Tibial nerve (tissue), 4 donors: Measurements from ENCODE around the gene MYF6. TPM values are rescaled to one million over a fixed set of nuclear protein-coding genes. Genes with fewer than 3 reads are reported as not detected.
"Not testable (repeated sequence)": the region's sequence is repeated elsewhere in the genome, so short reads cannot be mapped to it uniquely, and the experiment has no call there.

Source experiments
- DNase-seq, 2 donors: peaks; one replicate each; pipeline ENCODE4 v3.0.0-alpha.2; 2019; ENCODE audit warnings: low spot score in 2 of 2
- H3K27ac ChIP-seq, 4 donors: fragments of 200-600 bp; sonication (generic) in 3 of 4; one replicate each; pipeline ENCODE4 v1.5.1; 2017 to 2019; ENCODE audit warnings: mild to moderate bottlenecking in 1 of 4
- H3K27me3 ChIP-seq, 2 donors: fragments of 200-600 bp; sonication (generic) in 1 of 2; one replicate each; pipeline versions ENCODE4 v1.5.1 to v1.6.0; 2017 to 2019
- H3K36me3 ChIP-seq, 3 donors: fragments of 200-600 bp; sonication (generic); one replicate each; pipeline ENCODE4 v1.5.1; 2018 to 2019
- H3K4me1 ChIP-seq, 4 donors: fragments of 200-600 bp; sonication (generic) in 3 of 4; one replicate each; pipeline ENCODE4 v1.5.1; 2017 to 2019
- H3K4me3 ChIP-seq, 4 donors: fragments of 200-600 bp; sonication (generic) in 3 of 4; one replicate each; pipeline ENCODE4 v1.5.1; 2017 to 2019; ENCODE audit warnings: mild to moderate bottlenecking in 1 of 4, moderate library complexity in 1 of 4
- H3K9me3 ChIP-seq, 4 donors: fragments of 200-600 bp; sonication (generic) in 3 of 4; one replicate each; pipeline ENCODE4 v1.5.1; 2017 to 2019
- EP300 ChIP-seq, 2 donors: sonication (generic); formaldehyde crosslinking; IDR thresholded peaks; one replicate each; pipeline ENCODE4 v1.6.1; 2017; ENCODE audit warnings: antibody characterized with exemption in 2 of 2, mild to moderate bottlenecking in 1 of 2
- POLR2A ChIP-seq, 2 donors: fragments of 450-650 bp; IDR thresholded peaks; one replicate each; pipeline ENCODE4 v1.6.1; 2017; ENCODE audit warnings: antibody characterized with exemption in 2 of 2, mild to moderate bottlenecking in 2 of 2, moderate library complexity in 2 of 2
- WGBS, 2 donors: methylation state at CpG; one replicate each; pipeline ENCODE4 v1.1.5; 2018; 5-methylcytosine and 5-hydroxymethylcytosine counted together
- total RNA-seq, 4 donors: library from RNA; depleted of rRNA; stranded (reverse); fragments of >200 nt; gene quantifications; one replicate each; pipeline ENCODE4 v1.1.0, GENCODE V29; 2016
- TF ChIP-seq, protein P1 (sequence below), 5 experiments: fragments of 200-600 bp in 3 of 5; fragments of 450-650 bp in 2 of 5; sonication (generic) in 3 of 5; IDR thresholded peaks; one replicate each; pipeline ENCODE4 v1.5.1; 2016 to 2019; ENCODE audit warnings: antibody characterized with exemption in 5 of 5, mild to moderate bottlenecking in 3 of 5, moderate library complexity in 2 of 5

Gene MYF6
- not detected for total RNA-seq

DNA sequence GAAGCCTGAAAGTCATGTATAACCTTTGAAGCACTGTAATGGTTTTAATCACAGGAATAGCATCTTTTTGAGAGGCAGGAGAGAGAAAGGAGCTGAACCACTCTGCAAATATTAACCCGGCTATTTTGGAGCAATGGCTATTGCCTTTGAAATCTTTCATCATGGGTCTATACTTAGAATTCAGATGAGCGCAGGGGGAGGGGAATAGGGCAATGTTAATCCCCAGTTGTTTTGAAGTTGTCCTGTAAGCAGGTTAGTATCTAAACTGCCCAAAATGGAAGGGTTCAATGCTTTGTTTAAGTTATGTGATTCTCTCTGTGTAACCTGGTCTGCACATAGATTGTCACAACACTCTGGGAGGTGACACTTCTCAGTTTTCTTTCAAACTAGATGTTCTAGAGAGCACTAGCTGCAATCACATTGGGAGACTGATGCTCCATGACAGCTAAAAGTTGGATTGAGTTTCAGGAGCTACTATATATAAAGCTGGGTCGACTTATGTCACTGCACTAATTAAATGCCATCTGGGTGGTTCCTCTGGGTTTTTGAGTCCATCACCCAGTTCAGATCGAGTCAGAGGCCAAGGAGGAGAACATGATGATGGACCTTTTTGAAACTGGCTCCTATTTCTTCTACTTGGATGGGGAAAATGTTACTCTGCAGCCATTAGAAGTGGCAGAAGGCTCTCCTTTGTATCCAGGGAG is at the start of gene MYF6:
Gene MYF6 (plus strand): TSS at position 509 of the 704 bp plus-strand sequence. CDS start 86 bp downstream, at position 595.
- TF ChIP-seq, protein P1, sequence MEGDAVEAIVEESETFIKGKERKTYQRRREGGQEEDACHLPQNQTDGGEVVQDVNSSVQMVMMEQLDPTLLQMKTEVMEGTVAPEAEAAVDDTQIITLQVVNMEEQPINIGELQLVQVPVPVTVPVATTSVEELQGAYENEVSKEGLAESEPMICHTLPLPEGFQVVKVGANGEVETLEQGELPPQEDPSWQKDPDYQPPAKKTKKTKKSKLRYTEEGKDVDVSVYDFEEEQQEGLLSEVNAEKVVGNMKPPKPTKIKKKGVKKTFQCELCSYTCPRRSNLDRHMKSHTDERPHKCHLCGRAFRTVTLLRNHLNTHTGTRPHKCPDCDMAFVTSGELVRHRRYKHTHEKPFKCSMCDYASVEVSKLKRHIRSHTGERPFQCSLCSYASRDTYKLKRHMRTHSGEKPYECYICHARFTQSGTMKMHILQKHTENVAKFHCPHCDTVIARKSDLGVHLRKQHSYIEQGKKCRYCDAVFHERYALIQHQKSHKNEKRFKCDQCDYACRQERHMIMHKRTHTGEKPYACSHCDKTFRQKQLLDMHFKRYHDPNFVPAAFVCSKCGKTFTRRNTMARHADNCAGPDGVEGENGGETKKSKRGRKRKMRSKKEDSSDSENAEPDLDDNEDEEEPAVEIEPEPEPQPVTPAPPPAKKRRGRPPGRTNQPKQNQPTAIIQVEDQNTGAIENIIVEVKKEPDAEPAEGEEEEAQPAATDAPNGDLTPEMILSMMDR (IDR thresholded peaks at IDR 0.05), result no peak
- no peak for TF ChIP-seq POLR2A (IDR thresholded peaks at IDR 0.05)
- TF ChIP-seq EP300 (IDR thresholded peaks at IDR 0.05), result no peak
- Histone ChIP-seq H3K4me3 (peak within 1 kb of the TSS in 2 of 4 donors; percentile 16 to 29), H3K27ac (no peak within 1 kb of the TSS), H3K9me3 (no peaks in the 10 kb centered on the region), H3K36me3 (no peaks in the 10 kb centered on the region), H3K27me3 (peaks cover 0 to 19% of the 10 kb centered on the region in 2 donors), H3K4me1 (peaks cover 0 to 23% (median 0%) of the 10 kb centered on the region in 4 donors)
- no peak for DNase-seq
- 69 to 76% methylated on average over 4 of the region's 4 CpGs for WGBS, 2 donors

DNA sequence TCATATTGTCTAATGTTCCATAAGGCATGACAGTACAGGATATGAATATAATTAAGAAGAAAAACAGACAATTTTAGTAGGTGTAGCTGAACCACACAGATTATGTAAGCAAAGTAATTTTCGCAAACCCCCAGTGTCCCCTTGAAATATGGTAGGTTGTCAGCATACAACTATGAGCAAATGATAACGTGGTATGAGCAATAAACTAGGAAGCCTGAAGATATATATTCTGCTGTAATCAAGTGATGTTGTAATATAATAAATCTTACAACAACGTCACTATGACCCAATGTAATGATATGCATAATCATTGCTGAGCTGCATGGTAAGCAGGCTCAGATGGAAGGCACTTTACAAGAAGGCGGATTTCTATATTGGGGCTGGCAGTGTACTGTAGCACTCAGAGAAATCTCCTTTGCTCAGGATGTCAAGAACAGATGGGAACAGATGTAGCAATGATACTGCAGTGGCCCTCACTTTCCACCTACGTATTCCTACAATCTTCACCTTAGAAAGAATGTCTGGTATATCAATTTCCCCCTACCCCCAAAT is 47.8 kb upstream of the MYF6 start:
- H3K4me3 ChIP-seq, result no peak overlapping the region
- no peaks in the 10 kb centered on the region for H3K36me3 ChIP-seq
- peaks cover 0 to 14% (median 4%) of the 10 kb centered on the region in 4 donors for H3K4me1 ChIP-seq
- DNase-seq, result no peak
- TF ChIP-seq, protein P1 (IDR thresholded peaks at IDR 0.05), result no peak
- TF ChIP-seq EP300 (IDR thresholded peaks at IDR 0.05) (no peak), POLR2A (IDR thresholded peaks at IDR 0.05) (no peak)
- H3K9me3 ChIP-seq, result no peaks in the 10 kb centered on the region
- H3K27me3 ChIP-seq, result no peaks in the 10 kb centered on the region
- WGBS, 2 donors, result 86 to 87% methylated on average over 5 of the region's 5 CpGs
- H3K27ac ChIP-seq, result no peak overlapping the region

DNA sequence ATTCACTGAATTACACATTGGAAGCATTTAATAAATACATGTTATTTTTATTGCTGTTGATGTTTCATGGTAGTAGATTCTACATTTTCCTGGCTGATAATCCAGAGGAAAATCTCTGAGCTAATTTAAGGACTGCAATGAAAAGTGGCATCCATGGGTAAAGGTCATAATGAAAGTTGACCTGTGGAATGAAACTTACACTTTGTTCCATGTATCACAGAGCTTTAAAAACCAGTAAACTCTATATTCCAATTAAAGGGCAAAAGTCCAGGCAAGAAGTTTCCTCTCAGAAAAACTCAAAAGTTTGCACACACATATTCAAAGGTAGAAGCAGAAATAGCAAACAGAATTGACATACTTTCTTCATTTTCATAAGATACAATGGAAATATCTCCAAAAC is 44.8 kb upstream of the MYF6 start:
- no peaks in the 10 kb centered on the region for H3K36me3 ChIP-seq
- H3K4me1 ChIP-seq, result no peaks in the 10 kb centered on the region
- H3K27me3 ChIP-seq, result no peaks in the 10 kb centered on the region
- no peak overlapping the region for H3K27ac ChIP-seq
- H3K9me3 ChIP-seq, result no peaks in the 10 kb centered on the region
- no peak for TF ChIP-seq POLR2A (IDR thresholded peaks at IDR 0.05)
- no peak for TF ChIP-seq EP300 (IDR thresholded peaks at IDR 0.05)
- H3K4me3 ChIP-seq, result no peak overlapping the region
- no peak for DNase-seq

DNA sequence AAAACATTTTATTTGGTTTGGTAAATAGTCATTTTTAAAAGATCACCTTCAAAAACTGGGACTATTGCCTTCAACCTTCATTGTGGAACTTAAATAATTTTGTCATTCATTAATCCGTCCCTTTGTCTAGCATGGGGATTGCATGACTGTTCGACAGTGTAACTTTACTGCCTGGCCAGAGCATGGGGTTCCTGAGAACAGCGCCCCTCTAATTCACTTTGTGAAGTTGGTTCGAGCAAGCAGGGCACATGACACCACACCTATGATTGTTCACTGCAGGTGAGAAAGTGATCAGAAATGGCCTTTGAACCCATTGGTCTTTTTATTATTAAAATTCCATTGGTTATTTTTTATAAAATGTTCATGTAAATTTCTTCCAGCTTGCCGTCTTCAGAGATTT is 37.2 kb upstream of the MYF6 start:
- H3K27me3 ChIP-seq, result no peaks in the 10 kb centered on the region
- 70 to 77% methylated on average over 5 of the region's 5 CpGs for WGBS, 2 donors
- no peaks in the 10 kb centered on the region for H3K9me3 ChIP-seq
- DNase-seq, result no peak
- no peak for TF ChIP-seq EP300 (IDR thresholded peaks at IDR 0.05)
- TF ChIP-seq, protein P1 (IDR thresholded peaks at IDR 0.05), result no peak
- no peak for TF ChIP-seq POLR2A (IDR thresholded peaks at IDR 0.05)
- no peaks in the 10 kb centered on the region for H3K4me1 ChIP-seq
- no peaks in the 10 kb centered on the region for H3K36me3 ChIP-seq
- H3K27ac ChIP-seq, result no peak overlapping the region
- no peak overlapping the region for H3K4me3 ChIP-seq

DNA sequence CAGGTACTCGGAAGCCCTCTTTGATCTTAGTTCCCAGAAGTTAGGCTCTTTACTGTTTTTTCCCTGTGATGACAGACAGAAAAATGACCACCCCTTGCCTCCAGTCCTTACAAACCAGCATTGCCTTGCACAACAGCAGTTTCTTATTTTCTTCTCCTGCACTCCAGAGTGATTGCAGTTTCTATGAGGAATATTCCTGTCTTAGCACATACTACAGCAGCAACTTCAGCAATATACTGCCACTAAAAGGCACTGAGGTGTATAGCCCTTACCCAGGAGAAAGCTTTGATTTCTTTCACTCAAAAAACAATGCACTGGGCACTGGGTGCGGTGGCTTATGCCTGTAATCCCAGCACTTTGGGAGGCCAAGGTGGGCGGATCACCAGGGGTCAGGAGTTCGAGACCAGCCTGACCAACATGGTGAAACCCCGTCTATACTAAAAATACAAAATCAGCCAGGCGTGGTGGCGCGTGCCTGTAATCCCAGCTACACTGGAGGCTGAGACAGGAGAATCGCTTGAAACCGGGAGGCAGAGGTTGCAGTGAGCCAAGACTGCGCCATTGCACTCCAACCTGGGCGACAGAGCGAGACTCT is 31.3 kb upstream of the MYF6 start:
- not testable (repeated sequence) for DNase-seq, H3K4me3 ChIP-seq, H3K36me3 ChIP-seq, H3K27ac ChIP-seq, H3K27me3 ChIP-seq, H3K9me3 ChIP-seq, H3K4me1 ChIP-seq
- 84 to 93% methylated on average over 13 of the region's 13 CpGs for WGBS, 2 donors

DNA sequence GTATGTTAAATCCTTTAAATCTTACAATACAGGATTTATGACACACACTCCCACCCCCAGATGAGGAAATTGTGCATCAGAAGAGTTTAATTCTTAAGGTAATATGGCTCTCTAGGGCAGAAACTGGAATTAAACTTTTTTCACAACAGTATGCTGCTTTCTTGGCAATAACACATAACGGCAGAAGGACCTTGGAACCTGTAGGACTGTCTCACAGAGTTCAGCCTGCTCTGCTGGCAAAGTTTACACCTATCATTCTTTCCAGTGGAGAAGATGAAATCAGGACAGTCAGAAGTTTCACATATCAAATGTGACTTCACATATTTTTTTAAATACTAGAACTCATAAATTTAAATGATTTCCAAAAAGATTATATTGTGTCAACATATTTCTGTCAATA is 30.6 kb upstream of the MYF6 start:
- 70 to 76% methylated on average over 1 of the region's 1 CpG for WGBS, 2 donors
- TF ChIP-seq, protein P1 (IDR thresholded peaks at IDR 0.05), result no peak
- no peak for TF ChIP-seq EP300 (IDR thresholded peaks at IDR 0.05)
- no peak for TF ChIP-seq POLR2A (IDR thresholded peaks at IDR 0.05)
- H3K9me3 ChIP-seq, result no peaks in the 10 kb centered on the region
- H3K27ac ChIP-seq, result no peak overlapping the region
- no peaks in the 10 kb centered on the region for H3K4me1 ChIP-seq
- no peaks in the 10 kb centered on the region for H3K27me3 ChIP-seq
- no peak overlapping the region for H3K4me3 ChIP-seq
- no peaks in the 10 kb centered on the region for H3K36me3 ChIP-seq
- no peak for DNase-seq
